ENCODE measurements around the gene CRELD2. TPM values are rescaled to one million over a fixed set of nuclear protein-coding genes. Genes with fewer than 3 reads are reported as not detected.

CRELD2 gene
- total RNA-seq, 2 donors from 2014 or later, result 46.1 to 60.1 TPM

GRCh38 chr22:49948116-49948957, 29.9 kb downstream of the CRELD2 start:
- no peaks in the 10 kb centered on the region for H3K9me3 ChIP-seq
- H3K27ac ChIP-seq, result no peak overlapping the region
- no peaks in the 10 kb centered on the region for H3K27me3 ChIP-seq (replicated peaks; ENCODE audit: insufficient read depth)
- H3K4me1 ChIP-seq (ENCODE audit: control insufficient read depth in 1 of 2, low read depth in 2 of 2), result peaks cover 9 to 17% of the 10 kb centered on the region in 2 donors
- DNase-seq (ENCODE audit: low spot score), result no peak
- no peak for ATAC-seq (ENCODE audit: insufficient number of reproducible peaks, low FRiP score, low read depth)
- H3K36me3 ChIP-seq, result no peaks in the 10 kb centered on the region
- no peak for TF ChIP-seq CTCF (IDR thresholded peaks at IDR 0.05)
- H3K4me3 ChIP-seq, result no peak overlapping the region

DNA sequence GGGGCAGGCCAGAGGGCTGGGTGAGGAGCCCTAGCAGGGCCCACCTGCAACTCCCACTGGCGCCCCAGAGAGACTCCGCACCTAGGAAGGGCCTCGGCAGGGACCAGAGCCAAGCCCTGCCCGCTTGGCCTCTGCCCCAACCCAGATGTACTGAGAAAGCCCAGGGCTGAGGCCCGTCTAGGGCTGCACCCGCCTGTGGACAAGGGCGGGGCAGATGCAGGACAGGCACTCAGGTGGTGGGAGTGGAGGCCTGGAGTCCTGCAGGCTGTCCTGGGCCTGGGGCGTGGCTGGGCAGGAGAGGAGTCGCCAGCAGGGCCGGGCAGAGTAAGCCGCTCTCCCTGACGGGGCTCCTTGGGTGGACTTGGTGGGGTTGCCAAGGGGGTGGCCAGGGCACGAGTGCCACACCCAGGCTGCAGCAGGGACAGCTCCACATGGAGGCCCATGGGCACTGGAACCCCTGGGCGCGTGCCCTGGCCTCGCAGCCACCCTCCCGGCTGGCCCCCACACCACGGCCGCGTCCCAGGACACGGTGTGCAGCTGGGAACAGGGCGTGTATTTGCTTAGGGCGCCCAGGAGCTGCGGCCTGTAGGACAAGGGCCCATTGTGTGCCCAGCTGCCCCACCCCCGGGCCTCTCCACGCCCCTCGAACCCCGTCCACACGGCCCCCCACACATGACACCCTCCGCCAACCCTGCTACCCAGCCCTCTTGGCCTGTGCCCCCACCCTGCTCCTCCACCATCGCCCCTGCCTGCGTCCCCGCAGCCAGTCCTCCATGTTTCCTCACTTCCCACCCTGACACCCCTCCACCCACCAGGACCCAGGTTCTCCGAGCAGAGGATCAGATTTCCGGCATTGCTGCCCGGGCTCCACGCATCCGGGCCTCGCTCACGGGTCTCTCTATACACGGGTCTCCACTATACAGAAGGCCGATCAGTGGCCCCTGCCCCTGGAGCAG, 30.8 kb downstream of the CRELD2 start:
- ATAC-seq (ENCODE audit: insufficient number of reproducible peaks, low FRiP score, low read depth), result no peak
- no peak for DNase-seq (ENCODE audit: low spot score)
- Histone ChIP-seq H3K4me1 (ENCODE audit: control insufficient read depth in 1 of 2, low read depth in 2 of 2) (peaks cover 12 to 25% of the 10 kb centered on the region in 2 donors), H3K36me3 (no peaks in the 10 kb centered on the region), H3K27ac (no peak overlapping the region), H3K27me3 (replicated peaks; ENCODE audit: insufficient read depth) (no peaks in the 10 kb centered on the region), H3K9me3 (no peaks in the 10 kb centered on the region), H3K4me3 (no peak overlapping the region)
- TF ChIP-seq CTCF (IDR thresholded peaks at IDR 0.05), result no peak

- Histone ChIP-seq H3K27ac (no peak overlapping the region), H3K9me3 (no peaks in the 10 kb centered on the region), H3K36me3 (no peaks in the 10 kb centered on the region), H3K4me1 (ENCODE audit: control insufficient read depth in 1 of 2, low read depth in 2 of 2) (peaks cover 12 to 27% of the 10 kb centered on the region in 2 donors), H3K4me3 (no peak overlapping the region), H3K27me3 (replicated peaks; ENCODE audit: insufficient read depth) (no peaks in the 10 kb centered on the region)
- ATAC-seq (ENCODE audit: insufficient number of reproducible peaks, low FRiP score, low read depth), result no peak
- TF ChIP-seq CTCF (IDR thresholded peaks at IDR 0.05), result no peak
- no peak for DNase-seq (ENCODE audit: low spot score)
Observed at GRCh38 chr22:49949914-49950292, 31.5 kb downstream of the CRELD2 start.

- H3K4me3 ChIP-seq, result no peak overlapping the region
- no peaks in the 10 kb centered on the region for H3K36me3 ChIP-seq
- DNase-seq (ENCODE audit: low spot score), result no peak
- peaks cover 12 to 27% of the 10 kb centered on the region in 2 donors for H3K4me1 ChIP-seq (ENCODE audit: control insufficient read depth in 1 of 2, low read depth in 2 of 2)
- TF ChIP-seq CTCF (IDR thresholded peaks at IDR 0.05), result no peak
- no peak overlapping the region for H3K27ac ChIP-seq
- H3K27me3 ChIP-seq (replicated peaks; ENCODE audit: insufficient read depth), result no peaks in the 10 kb centered on the region
- no peak for ATAC-seq (ENCODE audit: insufficient number of reproducible peaks, low FRiP score, low read depth)
- H3K9me3 ChIP-seq, result no peaks in the 10 kb centered on the region
Observed at GRCh38 chr22:49950396-49950994, 32.1 kb downstream of the CRELD2 start.
